Common myeloid progenitor, CD34-positive (primary cell): ENCODE results near the gene FBXL3.
"Not testable (repeated sequence)": the region's sequence is repeated elsewhere in the genome, so short reads cannot be mapped to it uniquely, and the experiment has no call there.

Experiments used
- CTCF ChIA-PET: fragments of 350-600 bp; sonication (Branson Sonifier 250); formaldehyde crosslinking; loops from one replicate; lab custom pipeline; 2021; ENCODE audit warnings: antibody characterized with exemption; lab: Charles Lee
- POLR2A ChIA-PET: fragments of 350-600 bp; sonication (Branson Sonifier 250); formaldehyde crosslinking; loops from one replicate; lab custom pipeline; 2021; ENCODE audit warnings: antibody characterized with exemption; lab: Charles Lee
- DNase-seq, 3 donors: peaks; one replicate each; pipeline versions ENCODE4 v3.0.0 to v3.0.0-alpha.2; 2013
- H3K27ac ChIP-seq, 2 experiments: 1 replicate in 1 of 2; 2 replicates in 1 of 2; pipeline ENCODE4 v1.7.0; 2013; ENCODE audit warnings: inconsistent platforms in 2 of 2, low read length in 2 of 2, mild to moderate bottlenecking in 2 of 2, low read depth in 1 of 2, moderate library complexity in 1 of 2; ENCODE audit not compliant: severe bottlenecking in 2 of 2, insufficient read depth in 1 of 2, poor library complexity in 1 of 2
- H3K27me3 ChIP-seq, 5 experiments: replicated peaks in 2 of 5; 1 replicate in 3 of 5; 2 replicates in 2 of 5; pipeline versions ENCODE4 v1.6.1 to v1.7.0; 2013; ENCODE audit warnings: low read length in 4 of 5, mild to moderate bottlenecking in 2 of 5, moderate library complexity in 2 of 5, inconsistent platforms in 1 of 5; ENCODE audit not compliant: insufficient read depth in 5 of 5, control insufficient read depth in 4 of 5
- H3K36me3 ChIP-seq, 4 experiments: 1 replicate in 2 of 4; 2 replicates in 2 of 4; pipeline versions ENCODE4 v1.6.1 to v1.7.0; 2013; ENCODE audit warnings: low read length in 3 of 4, control low read depth in 1 of 4, mild to moderate bottlenecking in 1 of 4; ENCODE audit not compliant: control insufficient read depth in 4 of 4, insufficient read depth in 4 of 4
- H3K4me1 ChIP-seq, 4 experiments: 1 replicate in 3 of 4; 2 replicates in 1 of 4; pipeline versions ENCODE4 v1.6.1 to v1.7.1; 2013; ENCODE audit warnings: low read length in 3 of 4, mild to moderate bottlenecking in 3 of 4, control low read depth in 1 of 4, inconsistent platforms in 1 of 4, moderate library complexity in 1 of 4; ENCODE audit not compliant: control insufficient read depth in 4 of 4, insufficient read depth in 4 of 4; ENCODE audit errors: control extremely low read depth in 1 of 4
- H3K4me3 ChIP-seq, 7 experiments: 1 replicate in 4 of 7; 2 replicates in 3 of 7; pipeline versions ENCODE4 v1.5.1 to v1.7.0; 2013; ENCODE audit warnings: mild to moderate bottlenecking in 7 of 7, low read length in 6 of 7, moderate library complexity in 6 of 7, inconsistent platforms in 2 of 7, low read depth in 2 of 7, control low read depth in 1 of 7; ENCODE audit not compliant: insufficient read depth in 4 of 7, control insufficient read depth in 1 of 7; ENCODE audit errors: extremely low read depth in 1 of 7
- H3K9me3 ChIP-seq, 5 experiments: 1 replicate in 4 of 5; 2 replicates in 1 of 5; pipeline versions ENCODE4 v1.6.1 to v1.7.1; 2013; ENCODE audit warnings: low read length in 4 of 5, mild to moderate bottlenecking in 2 of 5, inconsistent platforms in 1 of 5, low read depth in 1 of 5, moderate library complexity in 1 of 5; ENCODE audit not compliant: control insufficient read depth in 4 of 5, insufficient read depth in 2 of 5; ENCODE audit errors: control extremely low read depth in 1 of 5
- WGBS: methylation state at CpG from one replicate; pipeline ENCODE4 v1.1.5; 2013; ENCODE audit not compliant: insufficient coverage; 5-methylcytosine and 5-hydroxymethylcytosine counted together

The FBXL3 gene

DNA sequence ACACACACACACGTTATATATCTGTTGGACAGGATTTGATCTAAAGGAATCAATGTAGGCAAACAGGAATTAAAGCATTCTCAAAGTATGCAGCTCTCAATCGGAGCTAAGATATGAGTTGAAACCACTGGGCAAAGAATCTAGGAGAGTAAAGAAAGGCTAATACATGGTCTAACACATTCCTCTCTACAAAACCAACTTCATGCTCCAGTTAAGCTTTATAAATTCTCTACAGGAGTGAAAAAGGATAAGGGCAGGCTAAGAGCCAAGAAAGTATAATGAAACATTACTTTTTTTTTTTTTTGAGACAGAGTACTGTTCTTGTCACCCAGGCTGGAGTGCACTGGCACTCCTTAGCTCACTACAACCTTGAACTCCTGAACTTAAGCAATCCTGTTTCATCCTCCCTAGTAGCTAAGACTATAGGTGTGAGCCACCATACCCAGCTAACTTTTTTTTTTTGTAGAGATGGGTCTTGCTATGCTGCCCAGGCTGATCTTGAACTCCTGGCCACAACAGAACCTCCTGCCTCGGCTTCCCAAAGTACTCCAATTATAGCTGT, 10.6 kb downstream of the FBXL3 start:
- Histone ChIP-seq H3K27ac (no peak overlapping the region), H3K36me3 (peaks cover 21 to 72% (median 42%) of the 10 kb centered on the region in 4 experiments), H3K27me3 (no peaks in the 10 kb centered on the region), H3K9me3 (no peaks in the 10 kb centered on the region), H3K4me3 (no peak overlapping the region), H3K4me1 (peaks cover 0 to 7% (median 4%) of the 10 kb centered on the region in 4 experiments)
- ChIA-PET CTCF (interaction anchor here (0.6 to 1.6 kb wide), 7 partner anchors 8 to 348 kb away, joined by 3 to 4 read pairs (median 3); no protein-coding TSS in a partner anchor), POLR2A (interaction anchor here (0.8 kb wide), 1 partner anchor 9 kb away, joined by 3 read pairs; no protein-coding TSS in a partner anchor)
- 100% methylated on average over 1 of the region's 3 CpGs for whole genome bisulfite sequencing
- DNase-seq = no peak

DNA sequence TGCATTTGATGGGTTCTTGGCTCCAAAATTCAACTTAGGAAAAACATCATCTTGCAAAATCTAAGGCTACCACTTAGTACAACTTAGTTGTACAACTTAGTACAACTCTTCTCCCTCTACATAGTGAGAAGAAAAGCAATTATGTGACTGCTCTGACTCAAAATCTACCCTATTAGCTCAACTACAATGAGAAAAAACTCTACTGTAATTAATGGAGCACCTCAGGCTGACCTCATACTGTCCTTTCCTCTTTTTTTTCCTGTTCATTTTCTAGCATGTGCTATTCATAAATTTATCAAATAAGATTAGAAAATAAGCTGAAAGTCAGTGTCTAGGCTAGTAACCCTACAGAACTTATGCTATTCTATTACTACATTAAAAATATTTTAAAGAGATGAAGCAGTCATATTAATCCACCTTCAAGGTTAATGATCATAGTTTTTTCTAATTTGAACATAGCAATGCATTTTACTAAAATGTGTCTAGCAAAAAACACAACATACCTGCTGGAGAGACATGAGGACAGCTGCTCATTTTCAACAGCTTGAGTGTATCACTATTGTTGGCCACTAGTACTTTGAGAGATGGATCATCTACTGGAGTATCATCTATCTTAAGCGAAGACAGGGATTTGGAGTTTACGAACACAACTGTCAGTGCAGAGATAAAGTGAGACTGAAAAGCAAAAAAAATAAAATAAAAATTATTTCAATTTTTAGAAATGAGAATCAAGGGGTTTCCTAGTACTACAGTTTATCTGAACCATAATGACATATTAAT, 11.9 kb downstream of the FBXL3 start:
- POLR2A ChIA-PET = no interaction called here

DNA sequence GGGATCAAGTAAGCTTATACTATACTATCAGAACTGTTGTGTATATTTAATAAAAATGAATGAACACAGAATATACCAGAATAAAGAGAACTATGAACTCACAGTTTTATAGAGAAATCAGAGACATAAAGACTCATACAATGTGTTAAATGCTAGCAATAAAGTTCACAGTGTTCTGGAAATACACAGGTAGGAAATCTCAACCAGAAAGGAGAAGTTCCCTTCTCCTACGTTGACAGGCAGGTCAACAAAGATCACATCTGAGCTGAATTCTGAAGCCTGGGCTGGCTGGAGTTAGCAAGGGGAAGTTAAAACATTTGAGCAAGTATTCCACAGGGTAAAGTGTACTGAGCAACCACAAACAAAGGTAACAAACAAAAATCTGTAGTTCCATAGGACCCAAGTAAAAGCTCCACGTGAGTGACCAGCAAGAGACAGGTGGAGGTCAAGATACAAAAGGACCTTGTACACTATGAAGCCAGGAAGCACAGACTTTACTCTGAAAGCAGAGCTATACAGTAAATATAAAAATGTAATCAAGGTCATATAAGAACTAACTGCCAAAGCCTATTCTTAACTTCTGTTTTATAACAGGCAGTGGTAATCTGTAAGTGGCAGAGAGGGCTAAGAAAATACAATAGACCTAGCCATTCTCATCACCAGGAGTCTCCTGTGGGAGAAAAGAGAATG, 13.0 kb downstream of the FBXL3 start:
- H3K27me3 ChIP-seq = no peaks in the 10 kb centered on the region
- WGBS = 80% methylated on average over 1 of the region's 2 CpGs
- H3K9me3 ChIP-seq = no peaks in the 10 kb centered on the region
- no peak overlapping the region for H3K4me3 ChIP-seq
- DNase-seq = no peak
- peaks cover 29 to 85% (median 48%) of the 10 kb centered on the region in 4 experiments for H3K36me3 ChIP-seq
- H3K4me1 ChIP-seq = peaks cover 0 to 7% (median 0%) of the 10 kb centered on the region in 4 experiments
- CTCF ChIA-PET = interaction anchor here (0.7 to 2.2 kb wide), 5 partner anchors 10 to 33 kb away, joined by 3 to 9 read pairs (median 4); partner anchors contain the start of genes CLN5 and FBXL3
- peak overlapping the region in 1 of 2 experiments; percentile 21 for H3K27ac ChIP-seq
- POLR2A ChIA-PET = interaction anchor here (0.6 kb wide), 1 partner anchor 13 kb away, joined by 3 read pairs; no protein-coding TSS in a partner anchor

More for the DNA sequence above, 11.9 kb downstream of the FBXL3 start:
- H3K27me3 ChIP-seq = no peaks in the 10 kb centered on the region
- DNase-seq = no peak
- H3K4me1 ChIP-seq = peaks cover 0 to 7% (median 1%) of the 10 kb centered on the region in 4 experiments
- CTCF ChIA-PET = interaction anchor here (1.5 to 2.2 kb wide), 4 partner anchors 10 to 23 kb away, joined by 4 to 9 read pairs (median 6); partner anchors contain the start of genes CLN5 and FBXL3
- H3K36me3 ChIP-seq = peaks cover 24 to 77% (median 48%) of the 10 kb centered on the region in 4 experiments
- no peak overlapping the region for H3K27ac ChIP-seq
- no peaks in the 10 kb centered on the region for H3K9me3 ChIP-seq
- no peak overlapping the region for H3K4me3 ChIP-seq
- no CpG with 5 or more reads among the region's 2 CpGs for WGBS

- H3K4me1 ChIP-seq, H3K27ac ChIP-seq, POLR2A ChIA-PET, CTCF ChIA-PET, H3K4me3 ChIP-seq, H3K27me3 ChIP-seq, H3K9me3 ChIP-seq, DNase-seq: not testable (repeated sequence)
- H3K36me3 ChIP-seq = peaks cover 20 to 79% (median 41%) of the 10 kb centered on the region in 4 experiments
- WGBS = 100% methylated on average over 2 of the region's 5 CpGs
Measured at GRCh38 chr13:77009719-77010118, 17.2 kb downstream of the FBXL3 start.

- 100% methylated on average over 1 of the region's 2 CpGs for whole genome bisulfite sequencing
- no peak overlapping the region for H3K4me3 ChIP-seq
- no peaks in the 10 kb centered on the region for H3K9me3 ChIP-seq
- ChIA-PET POLR2A (no interaction called here), CTCF (interaction anchor here (1.0 to 1.2 kb wide), 3 partner anchors 9 to 30 kb away, joined by 3 to 4 read pairs (median 3); no protein-coding TSS in a partner anchor)
- no peaks in the 10 kb centered on the region for H3K27me3 ChIP-seq
- peaks cover 21 to 74% (median 38%) of the 10 kb centered on the region in 4 experiments for H3K36me3 ChIP-seq
- H3K4me1 ChIP-seq = peaks cover 0 to under 1% (median 0%) of the 10 kb centered on the region in 4 experiments
- no peak for DNase-seq
- no peak overlapping the region for H3K27ac ChIP-seq
Measured at GRCh38 chr13:77009011-77009410, 17.9 kb downstream of the FBXL3 start.

DNA sequence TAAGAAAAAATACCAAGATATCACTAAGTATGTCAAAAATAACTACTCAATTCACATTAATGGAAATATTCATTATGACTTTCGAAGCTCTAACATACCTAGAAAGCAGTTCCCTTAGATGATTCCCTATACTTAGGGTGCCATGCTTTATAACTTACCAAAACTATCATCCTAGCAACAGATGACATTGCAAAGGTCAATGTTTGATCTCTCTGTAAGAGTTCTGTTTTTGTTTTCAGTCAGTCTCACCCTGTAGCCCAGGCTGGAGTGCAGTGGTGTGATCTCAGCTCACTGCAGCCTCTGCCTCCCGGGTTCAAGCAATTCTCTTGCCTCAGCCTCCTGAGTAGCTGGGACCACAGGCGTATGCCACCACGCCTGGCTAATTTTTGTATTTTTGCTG, 18.6 kb downstream of the FBXL3 start:
- H3K4me1 ChIP-seq, H3K27ac ChIP-seq, DNase-seq, H3K9me3 ChIP-seq, H3K27me3 ChIP-seq, POLR2A ChIA-PET, H3K4me3 ChIP-seq: not testable (repeated sequence)
- H3K36me3 ChIP-seq = peaks cover 20 to 67% (median 37%) of the 10 kb centered on the region in 4 experiments
- 98% methylated on average over 4 of the region's 4 CpGs for WGBS
- CTCF ChIA-PET = interaction anchor here (1.0 to 1.2 kb wide), 4 partner anchors 8 to 30 kb away, joined by 3 to 4 read pairs (median 4); no protein-coding TSS in a partner anchor
